Activated CD4-positive, alpha-beta T cell treated with anti-CD3 and anti-CD28 coated beads, Interleukin-2, amount 50 U/mL, for 24 hours (primary cell): ENCODE data around the gene SYNE2.

Source experiments
- DNase-seq, 2 donors: peaks; one replicate each; pipeline ENCODE4 v3.0.0-alpha.2; 2020; ENCODE audit warnings: low read depth in 1 of 2, low spot score in 1 of 2

The SYNE2 gene

DNA sequence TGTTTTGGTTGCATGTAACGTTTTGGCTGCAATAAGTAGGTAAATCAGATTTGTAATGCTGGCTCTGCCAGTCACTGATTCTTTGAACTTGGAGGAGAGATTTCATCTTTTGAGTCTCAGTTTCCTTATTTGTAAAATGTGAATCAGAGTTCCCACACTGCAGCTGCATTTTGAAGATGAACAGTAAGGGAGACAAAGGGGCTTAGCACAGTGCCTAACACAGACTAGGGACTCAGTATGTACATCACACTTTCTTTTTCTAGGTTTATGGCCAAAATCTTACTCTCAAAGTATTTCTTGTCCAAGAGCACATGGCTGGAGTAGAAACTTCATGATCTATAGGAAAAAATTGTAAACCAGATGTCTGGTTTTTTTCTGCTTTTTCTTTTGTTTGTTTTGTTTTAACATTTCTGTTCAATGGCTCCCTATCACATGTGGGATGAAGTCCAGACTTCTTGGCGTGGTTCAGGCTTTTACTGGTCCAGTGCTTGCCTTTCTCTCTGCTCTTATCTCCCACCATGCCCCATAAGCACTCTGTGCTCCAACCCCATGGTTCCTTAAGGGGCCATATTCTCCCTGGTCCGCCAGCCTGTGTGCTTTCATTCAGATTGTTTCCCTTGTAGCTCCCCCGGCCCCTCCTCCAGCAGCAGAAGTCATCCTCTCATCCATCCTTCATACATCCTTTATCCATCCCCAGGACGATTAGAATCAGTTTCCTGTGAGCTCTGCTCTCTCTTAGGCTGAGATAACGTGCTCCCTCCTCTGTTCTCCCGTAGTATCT, 58.0 kb downstream of the SYNE2 start:
- DNase-seq = peak in 1 of 2 donors; percentile 5

GRCh38 chr14:63911404-63911803, 58.6 kb downstream of the SYNE2 start:
- DNase-seq = no peak

DNA sequence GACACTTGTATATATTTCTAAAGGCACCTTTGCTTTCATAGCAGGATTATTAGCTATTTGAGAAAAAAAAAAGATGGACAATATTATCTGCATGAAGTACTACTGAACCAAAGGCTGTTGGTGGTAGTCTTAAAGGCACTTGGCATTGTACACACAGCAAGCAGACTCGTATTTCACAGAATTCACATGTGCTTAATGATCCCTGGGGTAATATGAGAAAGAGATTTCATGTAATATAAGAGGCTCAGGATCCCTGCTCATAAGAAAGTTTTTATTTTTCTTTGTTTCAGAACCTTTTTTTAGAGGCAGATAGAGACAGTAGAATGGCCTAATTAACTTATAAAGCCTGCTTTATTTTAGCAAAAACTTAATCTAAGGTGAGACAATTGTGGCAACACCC, 59.5 kb downstream of the SYNE2 start:
- no peak for DNase-seq

- no peak for DNase-seq
Measured at GRCh38 chr14:63918411-63918810, 65.6 kb downstream of the SYNE2 start.

- no peak for DNase-seq
Measured at GRCh38 chr14:63922696-63923421, 70.1 kb downstream of the SYNE2 start.

DNA sequence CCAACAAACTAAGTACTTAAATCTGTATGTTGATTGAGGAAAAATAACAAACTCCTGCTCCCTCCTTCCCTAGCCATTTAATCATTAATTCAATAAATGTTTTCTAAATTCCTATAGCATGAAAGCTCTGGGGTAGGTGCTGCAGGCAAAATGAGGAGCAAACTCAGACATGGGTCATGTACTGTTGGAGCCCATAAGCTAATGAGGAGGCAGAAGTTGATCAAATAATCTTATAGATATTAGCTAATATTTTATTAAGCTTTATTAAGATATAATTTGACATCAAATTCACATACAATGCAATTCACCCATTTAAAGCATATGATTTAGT, 70.6 kb downstream of the SYNE2 start:
- no peak for DNase-seq

GRCh38 chr14:63924375-63924774, 71.6 kb downstream of the SYNE2 start:
- DNase-seq = no peak

DNA sequence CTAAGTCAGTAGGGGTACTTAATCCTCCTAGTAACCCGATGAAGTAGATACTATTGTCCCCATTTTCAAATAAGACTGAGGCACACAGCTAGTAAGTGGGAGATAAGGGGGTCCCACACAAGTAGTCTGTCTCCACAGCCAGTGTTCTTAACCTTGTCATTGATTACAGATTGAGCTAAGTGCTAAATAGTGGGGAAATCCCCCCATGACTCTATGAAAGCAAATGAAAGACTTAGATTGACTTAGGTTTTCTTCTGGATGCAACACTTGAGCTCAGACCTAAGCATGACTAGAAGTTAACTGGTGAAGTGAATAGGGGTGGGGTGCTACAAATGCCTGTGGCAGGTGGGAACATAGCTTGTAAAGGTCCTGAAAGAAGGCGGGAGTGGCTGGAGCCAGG, 73.8 kb downstream of the SYNE2 start:
- DNase-seq = no peak

DNA sequence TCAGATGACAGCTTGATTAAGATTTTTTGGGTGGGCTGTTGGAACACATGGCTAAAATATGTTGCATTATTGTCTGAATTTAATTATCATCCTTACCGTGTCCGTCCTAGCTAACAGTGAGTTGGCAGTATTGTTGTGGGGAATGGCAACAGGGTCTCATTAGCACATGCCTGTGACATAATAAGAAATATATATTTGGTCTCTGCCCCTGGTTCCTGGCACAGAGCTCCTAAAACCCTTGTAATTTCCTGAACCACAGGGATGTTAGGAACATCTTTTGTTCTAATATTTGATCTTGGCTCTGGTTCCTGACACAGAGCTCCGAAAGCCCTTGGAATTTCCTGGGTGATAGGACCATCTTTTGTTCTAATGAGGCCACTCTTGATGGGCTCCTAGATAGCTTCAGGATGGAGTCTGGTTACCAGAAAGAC, 76.0 kb downstream of the SYNE2 start:
- no peak for DNase-seq

DNA sequence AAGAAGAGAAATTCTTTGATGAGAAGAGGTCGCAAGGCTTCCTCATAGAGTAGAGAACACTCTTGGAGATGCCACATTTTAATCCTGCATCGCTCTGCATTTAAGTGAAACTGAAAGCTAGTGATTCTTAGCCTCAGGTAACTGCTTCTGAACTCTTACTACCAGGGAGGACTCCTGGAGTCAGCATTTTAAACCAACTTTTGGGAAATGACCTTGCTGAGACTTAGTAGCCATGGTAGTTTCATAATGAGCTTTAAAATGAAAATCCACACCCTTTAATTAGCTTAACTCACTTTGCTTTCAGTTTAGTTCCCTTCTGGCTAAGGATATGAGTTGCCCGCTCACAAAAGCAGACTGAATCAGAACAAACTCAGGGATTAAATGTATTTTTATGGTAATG, 80.3 kb downstream of the SYNE2 start:
- DNase-seq = no peak

- no peak for DNase-seq
Measured at GRCh38 chr14:63933711-63934110, 80.9 kb downstream of the SYNE2 start.

DNA sequence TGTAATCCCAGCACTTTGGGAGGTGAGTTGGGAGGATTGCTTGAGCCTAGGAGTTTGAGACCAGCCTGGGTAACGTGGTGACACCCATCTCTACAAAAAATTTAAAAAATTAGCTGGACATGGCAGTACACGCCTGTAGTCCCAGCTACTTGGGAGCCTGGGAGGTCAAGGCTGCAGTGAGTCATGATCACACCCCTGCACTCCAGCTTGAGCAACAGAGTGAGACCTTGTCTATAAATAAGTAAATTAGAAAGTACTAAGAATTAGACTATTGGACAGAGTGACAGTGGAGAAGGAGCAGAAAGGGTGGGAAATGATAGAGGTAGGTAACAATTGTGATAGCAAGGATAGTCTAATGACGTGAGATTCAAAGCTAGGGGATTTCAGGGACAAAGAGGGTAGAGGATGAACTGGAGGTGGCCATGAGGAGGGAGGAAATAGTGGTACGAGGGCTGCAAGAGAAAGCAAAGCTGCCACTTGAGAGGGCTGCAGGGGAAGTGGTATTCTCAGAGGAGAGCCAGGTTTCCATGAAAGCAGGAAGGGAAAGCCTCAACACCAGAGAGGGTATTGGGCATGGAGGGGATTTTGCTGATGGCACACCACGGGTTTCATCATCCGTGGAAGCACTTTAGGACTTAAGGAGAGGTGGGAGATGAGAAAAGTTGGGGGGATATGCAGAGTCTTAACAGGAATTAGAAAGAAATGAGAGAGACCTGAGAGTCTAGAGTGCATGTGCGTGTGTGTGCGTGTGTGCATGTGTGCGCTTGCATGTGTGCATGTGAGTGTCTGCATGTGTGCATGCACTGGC, 85.6 kb downstream of the SYNE2 start:
- DNase-seq = no peak

GRCh38 chr14:63939006-63939270, 86.1 kb downstream of the SYNE2 start:
- no peak for DNase-seq

GRCh38 chr14:63940387-63940786, 87.6 kb downstream of the SYNE2 start:
- no peak for DNase-seq

- DNase-seq = no peak
Measured at GRCh38 chr14:63941023-63941422, 88.2 kb downstream of the SYNE2 start.

DNA sequence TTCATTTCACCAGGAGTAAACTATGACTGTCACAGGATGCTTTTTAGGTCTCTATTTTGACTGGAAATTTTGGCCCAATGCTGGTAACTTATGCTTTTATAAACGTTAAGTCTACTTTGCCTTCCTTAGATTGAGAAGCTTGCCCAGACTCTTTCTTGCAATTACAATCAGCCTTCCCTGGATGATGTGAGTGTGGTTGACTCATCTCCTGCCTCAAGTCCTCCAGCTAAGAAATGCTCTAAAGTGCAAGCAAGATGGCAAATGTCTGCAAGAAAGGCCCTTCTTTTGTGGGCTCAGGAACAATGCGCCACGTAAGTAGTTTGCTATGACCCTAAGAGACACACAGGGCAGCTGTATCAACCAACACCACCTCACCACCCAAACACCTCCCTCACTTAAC, 96.9 kb downstream of the SYNE2 start:
- DNase-seq = no peak

DNA sequence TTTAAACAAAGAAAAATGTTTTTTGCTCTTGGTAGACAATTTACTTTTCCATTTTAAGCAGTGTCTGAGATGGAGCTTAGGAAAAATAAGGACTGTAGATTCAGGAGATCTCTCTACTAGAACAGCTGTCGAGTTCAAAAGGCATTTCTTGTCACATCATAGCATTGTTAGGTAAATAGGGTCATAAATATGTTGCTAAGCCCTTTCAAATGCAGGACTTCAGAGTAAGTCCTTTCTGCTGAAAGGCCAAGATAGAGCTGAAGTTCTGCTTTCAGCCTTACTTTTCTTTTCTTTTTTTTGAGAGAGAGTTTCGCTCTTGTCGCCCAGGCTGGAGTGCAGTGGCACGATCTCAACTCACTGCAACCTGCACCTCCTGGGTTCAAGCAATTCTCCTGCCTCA, 98.2 kb downstream of the SYNE2 start:
- no peak for DNase-seq

DNA sequence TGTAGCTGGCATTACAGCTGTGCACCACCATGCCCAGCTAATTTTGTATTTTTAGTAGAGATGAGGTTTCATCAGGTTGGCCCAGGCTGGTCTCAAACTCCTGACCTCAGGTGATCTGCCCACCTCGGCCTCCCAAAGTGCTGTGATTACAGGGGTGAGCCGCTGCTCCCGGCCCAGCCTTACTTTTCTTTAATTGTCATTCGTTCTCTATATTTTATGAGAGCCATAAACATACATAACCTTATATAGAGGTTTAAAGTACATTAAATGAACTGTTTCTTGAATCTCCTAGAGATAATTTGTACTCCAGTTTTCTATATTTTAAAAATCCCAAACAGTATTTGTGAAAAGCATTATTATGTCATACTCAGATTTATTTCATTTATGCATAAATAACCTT, 98.6 kb downstream of the SYNE2 start:
- DNase-seq = no peak

GRCh38 chr14:63952053-63952932, 99.5 kb downstream of the SYNE2 start:
- no peak for DNase-seq

DNA sequence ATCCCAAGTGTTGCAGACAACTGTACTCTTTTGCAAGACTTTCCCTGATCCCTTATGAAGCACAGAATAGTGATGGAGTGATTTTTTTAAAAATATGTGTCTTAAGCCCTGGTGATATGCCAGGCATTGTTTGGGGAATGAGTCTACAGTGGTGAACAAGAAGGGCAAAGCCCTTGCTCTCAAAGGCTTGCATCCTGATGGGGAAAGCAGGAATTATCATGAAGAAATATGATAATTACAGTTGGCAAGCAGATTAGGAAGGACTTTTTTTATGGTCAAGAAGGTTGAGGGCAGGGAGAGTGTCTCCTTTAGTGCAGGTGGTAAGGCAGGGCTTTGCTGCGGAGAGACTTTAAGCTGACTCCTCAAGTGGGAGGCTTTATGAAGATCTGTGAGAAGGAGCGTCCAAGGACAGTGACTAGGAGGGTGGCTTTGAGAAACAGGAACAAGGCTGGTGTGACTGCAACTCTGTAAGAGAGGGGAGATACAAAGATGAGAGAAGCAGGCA, 100.2 kb downstream of the SYNE2 start:
- DNase-seq = no peak

DNA sequence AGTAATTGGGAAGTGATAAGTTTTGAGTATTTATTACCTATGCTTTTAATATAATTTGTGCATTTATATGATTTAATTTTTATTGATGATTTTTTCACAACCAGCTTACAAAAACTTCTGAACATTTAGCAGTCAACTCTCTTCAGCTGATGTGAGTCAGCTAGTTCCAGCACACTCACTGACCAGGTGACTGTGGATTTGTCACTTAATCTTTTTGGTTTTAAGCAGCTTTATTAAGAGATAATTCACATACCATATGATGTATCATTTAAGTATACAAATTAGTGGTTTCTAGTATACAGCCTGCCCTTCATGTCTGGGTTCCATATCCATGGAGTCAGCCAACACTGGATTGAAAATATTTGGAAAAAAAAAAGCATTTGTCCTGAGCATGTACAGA, 103.5 kb downstream of the SYNE2 start:
- no peak for DNase-seq
